Coronary artery (tissue), 2 donors: ENCODE measurements around the gene SLC6A18.
"Not testable (repeated sequence)": the region's sequence is repeated elsewhere in the genome, so short reads cannot be mapped to it uniquely, and the experiment has no call there.

Experiments used
- DNase-seq: peaks from one replicate; pipeline ENCODE4 v3.0.0-alpha.2; 2017; ENCODE audit warnings: low spot score
- H3K27ac ChIP-seq, 2 donors: fragments of 200-600 bp; sonication (generic); one replicate each; pipeline ENCODE4 v1.5.1; 2016 to 2019
- H3K4me3 ChIP-seq: fragments of 200-600 bp; sonication (generic); 2 replicates; pipeline ENCODE4 v1.5.1; 2016; ENCODE audit warnings: mild to moderate bottlenecking, moderate library complexity
- TF ChIP-seq, protein P1 (sequence below): fragments of 200-600 bp; sonication (generic); IDR thresholded peaks from one replicate; pipeline ENCODE4 v1.5.1; 2019; ENCODE audit warnings: antibody characterized with exemption

Gene SLC6A18

GRCh38 chr5:1262381-1262780 is 37.2 kb downstream of the SLC6A18 start:
- Histone ChIP-seq H3K27ac (no peak overlapping the region), H3K4me3 (no peak overlapping the region)
- no peak for DNase-seq
- TF ChIP-seq, protein P1, sequence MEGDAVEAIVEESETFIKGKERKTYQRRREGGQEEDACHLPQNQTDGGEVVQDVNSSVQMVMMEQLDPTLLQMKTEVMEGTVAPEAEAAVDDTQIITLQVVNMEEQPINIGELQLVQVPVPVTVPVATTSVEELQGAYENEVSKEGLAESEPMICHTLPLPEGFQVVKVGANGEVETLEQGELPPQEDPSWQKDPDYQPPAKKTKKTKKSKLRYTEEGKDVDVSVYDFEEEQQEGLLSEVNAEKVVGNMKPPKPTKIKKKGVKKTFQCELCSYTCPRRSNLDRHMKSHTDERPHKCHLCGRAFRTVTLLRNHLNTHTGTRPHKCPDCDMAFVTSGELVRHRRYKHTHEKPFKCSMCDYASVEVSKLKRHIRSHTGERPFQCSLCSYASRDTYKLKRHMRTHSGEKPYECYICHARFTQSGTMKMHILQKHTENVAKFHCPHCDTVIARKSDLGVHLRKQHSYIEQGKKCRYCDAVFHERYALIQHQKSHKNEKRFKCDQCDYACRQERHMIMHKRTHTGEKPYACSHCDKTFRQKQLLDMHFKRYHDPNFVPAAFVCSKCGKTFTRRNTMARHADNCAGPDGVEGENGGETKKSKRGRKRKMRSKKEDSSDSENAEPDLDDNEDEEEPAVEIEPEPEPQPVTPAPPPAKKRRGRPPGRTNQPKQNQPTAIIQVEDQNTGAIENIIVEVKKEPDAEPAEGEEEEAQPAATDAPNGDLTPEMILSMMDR = no peak

- no peak overlapping the region for H3K27ac ChIP-seq
- no peak for DNase-seq
- TF ChIP-seq, protein P1 = no peak
- H3K4me3 ChIP-seq = no peak overlapping the region
Measured at GRCh38 chr5:1264211-1264610, 39.0 kb downstream of the SLC6A18 start.

DNA sequence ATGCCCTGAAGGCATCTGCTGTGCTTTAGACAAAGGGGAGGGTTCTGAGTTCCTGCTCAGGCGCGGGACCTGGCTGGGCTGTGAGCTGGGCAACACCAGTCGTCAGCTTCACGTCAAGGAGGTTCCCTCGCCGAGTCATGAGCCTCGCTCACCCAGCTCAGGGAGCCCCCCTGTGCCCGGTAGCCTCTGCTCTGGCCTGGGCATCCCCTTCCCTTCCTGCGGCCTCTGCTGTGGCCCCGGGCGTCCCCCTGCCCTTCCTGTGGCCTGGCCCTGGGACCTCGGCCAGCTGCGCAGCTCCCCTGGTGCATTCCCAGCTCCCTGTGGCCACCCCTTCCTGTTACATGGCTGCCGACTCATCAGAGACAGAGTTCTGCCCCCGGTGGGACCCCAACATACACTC is 39.8 kb downstream of the SLC6A18 start:
- no peak for DNase-seq
- TF ChIP-seq, protein P1 = no peak
- Histone ChIP-seq H3K4me3 (no peak overlapping the region), H3K27ac (no peak overlapping the region)

GRCh38 chr5:1265461-1266455 is 40.6 kb downstream of the SLC6A18 start:
- Histone ChIP-seq H3K4me3 (no peak overlapping the region), H3K27ac (no peak overlapping the region)
- DNase-seq = no peak
- TF ChIP-seq, protein P1 = no peak

GRCh38 chr5:1266791-1267190 is 41.6 kb downstream of the SLC6A18 start:
- Histone ChIP-seq H3K27ac (no peak overlapping the region), H3K4me3 (no peak overlapping the region)
- TF ChIP-seq, protein P1 = no peak
- DNase-seq = no peak

DNA sequence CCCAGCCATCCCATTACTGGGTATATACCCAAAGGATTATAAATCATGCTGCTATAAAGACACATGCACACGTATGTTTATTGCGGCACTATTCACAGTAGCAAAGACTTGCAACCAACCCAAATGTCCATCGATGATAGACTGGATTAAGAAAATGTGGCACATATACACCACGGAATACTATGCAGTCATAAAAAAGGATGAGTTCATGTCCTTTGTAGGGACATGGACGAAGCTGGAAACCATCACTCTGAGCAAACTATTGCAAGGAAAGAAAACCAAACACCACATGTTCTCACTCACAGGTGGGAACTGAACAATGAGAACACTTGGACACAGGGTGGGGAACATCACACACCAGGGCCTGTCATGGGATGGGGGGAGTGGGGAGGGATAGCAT is 42.3 kb downstream of the SLC6A18 start:
- not testable (repeated sequence) for DNase-seq, H3K27ac ChIP-seq, H3K4me3 ChIP-seq

GRCh38 chr5:1268056-1268455 is 42.9 kb downstream of the SLC6A18 start:
- Histone ChIP-seq H3K27ac (no peak overlapping the region), H3K4me3 (no peak overlapping the region)
- TF ChIP-seq, protein P1 = no peak
- no peak for DNase-seq
